ENCODE measurements around the gene GRIK1. TPM values are rescaled to one million over a fixed set of nuclear protein-coding genes. Genes with fewer than 3 reads are reported as not detected.

GRIK1 gene
- total RNA-seq, 1 experiment from 2014 or later: 0.09 TPM

DNA sequence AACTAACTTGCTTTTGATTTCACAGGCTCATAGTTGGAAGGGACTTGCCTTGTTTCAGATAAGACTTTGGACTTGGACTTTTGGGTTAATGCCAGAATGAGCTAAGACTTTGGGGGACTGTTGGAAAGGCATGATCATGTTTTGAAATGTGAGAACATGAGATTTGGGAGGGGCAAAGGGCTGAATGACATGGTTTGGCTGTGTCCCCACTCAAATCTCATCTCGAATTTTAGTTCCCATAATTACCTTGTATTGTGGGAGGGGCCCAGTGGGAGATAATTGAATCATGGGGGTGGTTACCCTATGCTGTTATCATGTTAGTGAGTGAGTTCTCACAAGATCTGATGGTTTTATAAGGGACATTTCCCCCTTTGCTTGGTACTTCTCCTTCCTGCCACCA is 222.1 kb downstream of the GRIK1 start (continued):
- TF ChIP-seq, protein P1, sequence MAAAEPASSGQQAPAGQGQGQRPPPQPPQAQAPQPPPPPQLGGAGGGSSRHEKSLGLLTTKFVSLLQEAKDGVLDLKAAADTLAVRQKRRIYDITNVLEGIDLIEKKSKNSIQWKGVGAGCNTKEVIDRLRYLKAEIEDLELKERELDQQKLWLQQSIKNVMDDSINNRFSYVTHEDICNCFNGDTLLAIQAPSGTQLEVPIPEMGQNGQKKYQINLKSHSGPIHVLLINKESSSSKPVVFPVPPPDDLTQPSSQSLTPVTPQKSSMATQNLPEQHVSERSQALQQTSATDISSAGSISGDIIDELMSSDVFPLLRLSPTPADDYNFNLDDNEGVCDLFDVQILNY (CRISPR knock-in tag; IDR thresholded peaks at IDR 0.05): no peak
- TF ChIP-seq SMAD3 (CRISPR knock-in tag; IDR thresholded peaks at IDR 0.05; ENCODE audit: borderline replicate concordance): no peak
- TF ChIP-seq, protein P2, sequence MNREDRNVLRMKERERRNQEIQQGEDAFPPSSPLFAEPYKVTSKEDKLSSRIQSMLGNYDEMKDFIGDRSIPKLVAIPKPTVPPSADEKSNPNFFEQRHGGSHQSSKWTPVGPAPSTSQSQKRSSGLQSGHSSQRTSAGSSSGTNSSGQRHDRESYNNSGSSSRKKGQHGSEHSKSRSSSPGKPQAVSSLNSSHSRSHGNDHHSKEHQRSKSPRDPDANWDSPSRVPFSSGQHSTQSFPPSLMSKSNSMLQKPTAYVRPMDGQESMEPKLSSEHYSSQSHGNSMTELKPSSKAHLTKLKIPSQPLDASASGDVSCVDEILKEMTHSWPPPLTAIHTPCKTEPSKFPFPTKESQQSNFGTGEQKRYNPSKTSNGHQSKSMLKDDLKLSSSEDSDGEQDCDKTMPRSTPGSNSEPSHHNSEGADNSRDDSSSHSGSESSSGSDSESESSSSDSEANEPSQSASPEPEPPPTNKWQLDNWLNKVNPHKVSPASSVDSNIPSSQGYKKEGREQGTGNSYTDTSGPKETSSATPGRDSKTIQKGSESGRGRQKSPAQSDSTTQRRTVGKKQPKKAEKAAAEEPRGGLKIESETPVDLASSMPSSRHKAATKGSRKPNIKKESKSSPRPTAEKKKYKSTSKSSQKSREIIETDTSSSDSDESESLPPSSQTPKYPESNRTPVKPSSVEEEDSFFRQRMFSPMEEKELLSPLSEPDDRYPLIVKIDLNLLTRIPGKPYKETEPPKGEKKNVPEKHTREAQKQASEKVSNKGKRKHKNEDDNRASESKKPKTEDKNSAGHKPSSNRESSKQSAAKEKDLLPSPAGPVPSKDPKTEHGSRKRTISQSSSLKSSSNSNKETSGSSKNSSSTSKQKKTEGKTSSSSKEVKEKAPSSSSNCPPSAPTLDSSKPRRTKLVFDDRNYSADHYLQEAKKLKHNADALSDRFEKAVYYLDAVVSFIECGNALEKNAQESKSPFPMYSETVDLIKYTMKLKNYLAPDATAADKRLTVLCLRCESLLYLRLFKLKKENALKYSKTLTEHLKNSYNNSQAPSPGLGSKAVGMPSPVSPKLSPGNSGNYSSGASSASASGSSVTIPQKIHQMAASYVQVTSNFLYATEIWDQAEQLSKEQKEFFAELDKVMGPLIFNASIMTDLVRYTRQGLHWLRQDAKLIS (CRISPR knock-in tag; IDR thresholded peaks at IDR 0.05; ENCODE audit: borderline replicate concordance): no peak
- no peak for TF ChIP-seq RORB (CRISPR knock-in tag; IDR thresholded peaks at IDR 0.05)
- TF ChIP-seq CBFB (CRISPR knock-in tag; IDR thresholded peaks at IDR 0.05; ENCODE audit: low read depth): no peak
- no peak for TF ChIP-seq KAT7 (CRISPR knock-in tag; IDR thresholded peaks at IDR 0.05; ENCODE audit: borderline replicate concordance)
- no peak for TF ChIP-seq NR2C2 (CRISPR knock-in tag; IDR thresholded peaks at IDR 0.05)
- TF ChIP-seq, protein P3, sequence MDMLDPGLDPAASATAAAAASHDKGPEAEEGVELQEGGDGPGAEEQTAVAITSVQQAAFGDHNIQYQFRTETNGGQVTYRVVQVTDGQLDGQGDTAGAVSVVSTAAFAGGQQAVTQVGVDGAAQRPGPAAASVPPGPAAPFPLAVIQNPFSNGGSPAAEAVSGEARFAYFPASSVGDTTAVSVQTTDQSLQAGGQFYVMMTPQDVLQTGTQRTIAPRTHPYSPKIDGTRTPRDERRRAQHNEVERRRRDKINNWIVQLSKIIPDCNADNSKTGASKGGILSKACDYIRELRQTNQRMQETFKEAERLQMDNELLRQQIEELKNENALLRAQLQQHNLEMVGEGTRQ (CRISPR knock-in tag; IDR thresholded peaks at IDR 0.05): no peak
- no peak for TF ChIP-seq SP1 (CRISPR knock-in tag; conservative IDR thresholded peaks at IDR 0.05)
- TF ChIP-seq SOX15 (CRISPR knock-in tag; IDR thresholded peaks at IDR 0.05): no peak
- TF ChIP-seq ZNF219 (CRISPR knock-in tag; IDR thresholded peaks at IDR 0.05; ENCODE audit: borderline replicate concordance): no peak

DNA sequence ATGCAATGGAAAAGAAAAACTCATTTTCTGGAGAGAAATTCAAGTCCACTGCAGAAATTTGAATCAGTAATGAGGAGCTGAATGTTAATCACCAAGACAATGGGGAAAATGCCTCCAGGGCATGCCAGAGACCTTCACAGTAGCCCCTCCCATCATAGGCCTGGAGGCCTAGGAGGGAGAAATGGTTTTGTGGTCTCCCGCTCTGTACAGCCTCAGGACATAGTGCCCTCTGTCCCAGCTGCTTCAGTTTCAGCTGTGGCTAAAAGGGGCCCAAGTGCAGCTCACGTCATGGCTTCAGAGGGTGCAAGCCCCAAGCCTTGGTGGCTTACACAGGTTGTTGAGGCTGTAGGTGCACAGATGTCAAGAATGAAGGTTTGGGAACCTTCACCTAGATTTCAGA is 223.0 kb downstream of the GRIK1 start:
- DNase-seq (ENCODE audit: low spot score) (no peak), ATAC-seq (no peak)
- POLR2A ChIA-PET: no interaction called here
- Mint-ChIP-seq H3K4me1 (peaks cover 15% of the 10 kb centered on the region), H3K27ac (no peak overlapping the region), H3K4me3 (no peak overlapping the region), H3K27me3 (ENCODE audit: low read depth) (no peaks in the 10 kb centered on the region), H3K36me3 (peaks cover 8% of the 10 kb centered on the region), H3K9me3 (peaks cover 28% of the 10 kb centered on the region)
- CTCF ChIA-PET: no interaction called here
- no peak for TF ChIP-seq HMGA2 (CRISPR knock-in tag; IDR thresholded peaks at IDR 0.05)
- no peak for TF ChIP-seq TCF7 (CRISPR knock-in tag; IDR thresholded peaks at IDR 0.05; ENCODE audit: low read depth)
- no peak for TF ChIP-seq JUN (CRISPR knock-in tag; IDR thresholded peaks at IDR 0.05)
- TF ChIP-seq CBFB (CRISPR knock-in tag; IDR thresholded peaks at IDR 0.05; ENCODE audit: low read depth): no peak
- TF ChIP-seq, protein P4, sequence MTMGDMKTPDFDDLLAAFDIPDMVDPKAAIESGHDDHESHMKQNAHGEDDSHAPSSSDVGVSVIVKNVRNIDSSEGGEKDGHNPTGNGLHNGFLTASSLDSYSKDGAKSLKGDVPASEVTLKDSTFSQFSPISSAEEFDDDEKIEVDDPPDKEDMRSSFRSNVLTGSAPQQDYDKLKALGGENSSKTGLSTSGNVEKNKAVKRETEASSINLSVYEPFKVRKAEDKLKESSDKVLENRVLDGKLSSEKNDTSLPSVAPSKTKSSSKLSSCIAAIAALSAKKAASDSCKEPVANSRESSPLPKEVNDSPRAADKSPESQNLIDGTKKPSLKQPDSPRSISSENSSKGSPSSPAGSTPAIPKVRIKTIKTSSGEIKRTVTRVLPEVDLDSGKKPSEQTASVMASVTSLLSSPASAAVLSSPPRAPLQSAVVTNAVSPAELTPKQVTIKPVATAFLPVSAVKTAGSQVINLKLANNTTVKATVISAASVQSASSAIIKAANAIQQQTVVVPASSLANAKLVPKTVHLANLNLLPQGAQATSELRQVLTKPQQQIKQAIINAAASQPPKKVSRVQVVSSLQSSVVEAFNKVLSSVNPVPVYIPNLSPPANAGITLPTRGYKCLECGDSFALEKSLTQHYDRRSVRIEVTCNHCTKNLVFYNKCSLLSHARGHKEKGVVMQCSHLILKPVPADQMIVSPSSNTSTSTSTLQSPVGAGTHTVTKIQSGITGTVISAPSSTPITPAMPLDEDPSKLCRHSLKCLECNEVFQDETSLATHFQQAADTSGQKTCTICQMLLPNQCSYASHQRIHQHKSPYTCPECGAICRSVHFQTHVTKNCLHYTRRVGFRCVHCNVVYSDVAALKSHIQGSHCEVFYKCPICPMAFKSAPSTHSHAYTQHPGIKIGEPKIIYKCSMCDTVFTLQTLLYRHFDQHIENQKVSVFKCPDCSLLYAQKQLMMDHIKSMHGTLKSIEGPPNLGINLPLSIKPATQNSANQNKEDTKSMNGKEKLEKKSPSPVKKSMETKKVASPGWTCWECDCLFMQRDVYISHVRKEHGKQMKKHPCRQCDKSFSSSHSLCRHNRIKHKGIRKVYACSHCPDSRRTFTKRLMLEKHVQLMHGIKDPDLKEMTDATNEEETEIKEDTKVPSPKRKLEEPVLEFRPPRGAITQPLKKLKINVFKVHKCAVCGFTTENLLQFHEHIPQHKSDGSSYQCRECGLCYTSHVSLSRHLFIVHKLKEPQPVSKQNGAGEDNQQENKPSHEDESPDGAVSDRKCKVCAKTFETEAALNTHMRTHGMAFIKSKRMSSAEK (CRISPR knock-in tag; IDR thresholded peaks at IDR 0.05; ENCODE audit: borderline replicate concordance): no peak

DNA sequence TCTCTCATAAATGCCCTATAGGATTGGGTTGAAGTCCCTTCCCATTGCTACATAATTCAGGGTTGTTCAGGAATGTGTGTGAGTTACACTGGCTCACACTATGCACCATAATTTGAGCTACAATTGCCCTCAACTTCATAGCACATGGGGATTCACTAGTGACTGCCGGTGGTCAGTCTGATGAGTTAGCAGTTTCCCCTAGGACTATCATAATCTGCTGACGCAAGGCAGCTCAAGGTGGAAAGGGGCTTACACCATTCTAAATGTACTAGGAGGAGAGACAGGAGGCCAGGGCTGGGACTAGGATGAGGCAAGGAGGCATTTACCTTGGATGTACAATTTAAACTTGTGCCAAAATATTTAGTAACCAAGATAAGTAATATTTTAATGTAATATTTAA is 224.7 kb downstream of the GRIK1 start:
- CTCF ChIA-PET: no interaction called here
- TF ChIP-seq TEAD1 (CRISPR knock-in tag; IDR thresholded peaks at IDR 0.05) (no peak), TEAD4 (CRISPR knock-in tag; IDR thresholded peaks at IDR 0.05) (no peak), RORB (CRISPR knock-in tag; IDR thresholded peaks at IDR 0.05) (no peak), ATF1 (CRISPR knock-in tag; IDR thresholded peaks at IDR 0.05) (no peak), SMAD4 (CRISPR knock-in tag; IDR thresholded peaks at IDR 0.05) (no peak), GRHL2 (CRISPR knock-in tag; IDR thresholded peaks at IDR 0.05; ENCODE audit: insufficient replicate concordance, severe bottlenecking) (no peak), ESRRA (CRISPR knock-in tag; IDR thresholded peaks at IDR 0.05; ENCODE audit: borderline replicate concordance) (no peak), SMAD3 (CRISPR knock-in tag; IDR thresholded peaks at IDR 0.05; ENCODE audit: borderline replicate concordance) (no peak)
- TF ChIP-seq, protein P4 (CRISPR knock-in tag; IDR thresholded peaks at IDR 0.05; ENCODE audit: borderline replicate concordance): no peak

More for the DNA sequence above, 224.7 kb downstream of the GRIK1 start:
- DNase-seq (ENCODE audit: low spot score) (no peak), ATAC-seq (no peak)
- peaks cover 28% of the 10 kb centered on the region for H3K9me3 Mint-ChIP-seq
- no peak overlapping the region for H3K4me3 Mint-ChIP-seq
- peaks cover 8% of the 10 kb centered on the region for H3K36me3 Mint-ChIP-seq
- H3K27ac Mint-ChIP-seq: no peak overlapping the region
- no peaks in the 10 kb centered on the region for H3K27me3 Mint-ChIP-seq (ENCODE audit: low read depth)
- no peaks in the 10 kb centered on the region for H3K4me1 Mint-ChIP-seq
- POLR2A ChIA-PET: no interaction called here
